ENCODE measurements around the gene KCNH1.

KCNH1 gene

DNA sequence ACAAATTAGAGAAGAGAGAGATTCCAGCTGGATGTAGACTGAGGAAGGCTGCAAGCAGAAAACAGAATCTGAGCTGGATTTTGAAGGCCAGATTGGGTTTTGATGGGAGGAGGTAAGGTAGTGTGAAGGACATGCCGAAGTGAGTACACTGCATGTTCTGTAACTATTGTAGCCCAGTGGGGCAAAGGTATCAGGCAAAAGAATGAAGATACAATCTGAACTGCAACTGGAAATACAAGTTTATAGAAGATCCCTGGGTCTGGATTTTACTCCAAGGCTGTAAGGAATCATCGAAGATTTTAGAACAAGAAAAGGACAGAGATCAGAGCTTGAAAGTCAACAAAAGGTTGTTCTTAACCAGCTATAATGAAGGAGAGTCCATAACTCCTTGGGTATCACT lies 382.0 kb downstream of the KCNH1 start:
- no peak for DNase-seq

- no peak for DNase-seq
These were observed 383.5 kb downstream of the KCNH1 start for GRCh38 chr1:210750468-210750867.

DNA sequence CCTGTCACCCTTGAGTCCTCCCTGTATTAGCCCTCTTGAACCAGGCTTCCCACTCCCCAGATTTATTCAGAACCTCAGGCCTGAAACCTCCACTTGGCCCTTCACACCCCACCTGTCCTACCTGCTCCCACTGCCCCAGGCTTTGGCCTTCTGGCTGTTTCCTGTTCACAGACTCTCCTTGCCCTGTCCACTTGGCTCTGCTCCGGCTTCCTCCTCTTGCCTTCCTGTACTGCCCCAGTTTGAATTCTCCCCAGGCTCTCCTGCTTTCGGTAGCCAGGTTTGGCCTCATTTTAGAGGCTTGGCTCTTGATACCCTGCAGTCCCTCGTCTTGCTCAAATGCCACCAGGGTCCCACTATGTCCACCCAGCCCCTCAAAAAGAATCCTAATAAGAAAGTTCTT lies 385.2 kb downstream of the KCNH1 start:
- no peak for DNase-seq

GRCh38 chr1:210747890-210748289 lies 386.1 kb downstream of the KCNH1 start:
- DNase-seq: no peak

- no peak for DNase-seq
These were observed 386.8 kb downstream of the KCNH1 start for GRCh38 chr1:210747112-210747511.

DNA sequence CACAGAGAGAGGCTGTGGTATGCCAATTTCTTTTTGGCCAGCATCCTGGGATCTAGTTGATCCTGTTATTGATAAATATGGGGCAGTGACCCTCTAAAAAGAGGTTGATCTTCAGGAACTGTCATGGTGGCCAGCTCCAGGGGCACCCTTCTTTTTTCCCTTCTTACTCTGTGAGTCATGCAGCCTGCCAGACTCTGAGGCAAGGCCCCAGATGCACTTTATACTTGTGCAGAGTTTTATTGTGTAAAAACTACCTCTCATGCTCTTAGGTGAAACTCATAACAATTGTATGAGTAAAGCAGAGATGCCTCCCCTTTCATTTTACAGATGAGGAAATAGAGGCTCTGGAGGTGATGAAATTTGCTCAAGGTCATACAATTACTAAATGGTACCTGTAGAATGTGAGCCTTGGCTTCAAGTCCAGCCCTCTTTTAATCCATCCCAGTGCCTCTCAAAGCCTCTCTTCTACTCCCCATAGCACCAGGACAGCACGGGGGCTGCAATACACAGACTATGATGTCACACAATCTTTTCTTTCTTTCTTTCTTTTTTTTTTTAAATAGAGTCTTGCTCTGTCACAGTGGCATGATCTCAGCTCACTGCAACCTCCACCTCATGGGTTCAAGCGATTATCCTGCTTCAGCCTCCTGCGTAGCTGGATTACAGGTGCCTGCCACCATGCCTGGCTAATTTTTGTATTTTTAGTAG lies 387.8 kb downstream of the KCNH1 start:
- no peak for DNase-seq

- no peak for DNase-seq
These were observed 390.9 kb downstream of the KCNH1 start for GRCh38 chr1:210743038-210743437.

DNA sequence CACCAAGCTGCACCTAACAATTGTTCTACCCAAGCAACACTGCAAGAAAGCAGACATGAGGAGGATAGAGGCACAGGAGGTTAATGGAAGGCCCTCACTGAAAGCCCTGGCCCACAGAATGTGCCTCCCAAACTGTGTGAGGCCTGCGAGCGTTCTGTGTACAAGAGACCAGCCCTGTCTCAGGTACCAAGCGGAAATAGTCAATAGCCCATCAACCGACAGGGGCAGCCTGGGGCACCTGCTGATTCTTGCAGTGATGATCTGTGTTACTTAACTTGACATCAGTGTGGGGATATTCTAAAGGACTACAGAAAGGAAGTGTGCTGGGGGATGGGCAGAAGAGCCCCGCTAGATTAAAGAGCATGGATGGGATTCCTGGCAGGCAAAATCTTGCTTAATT lies 392.4 kb downstream of the KCNH1 start:
- no peak for DNase-seq

- DNase-seq: no peak
These were observed 394.3 kb downstream of the KCNH1 start for GRCh38 chr1:210739627-210740026.

GRCh38 chr1:210738256-210738655 lies 395.7 kb downstream of the KCNH1 start:
- no peak for DNase-seq

GRCh38 chr1:210736713-210737112 lies 397.2 kb downstream of the KCNH1 start:
- DNase-seq: no peak

DNA sequence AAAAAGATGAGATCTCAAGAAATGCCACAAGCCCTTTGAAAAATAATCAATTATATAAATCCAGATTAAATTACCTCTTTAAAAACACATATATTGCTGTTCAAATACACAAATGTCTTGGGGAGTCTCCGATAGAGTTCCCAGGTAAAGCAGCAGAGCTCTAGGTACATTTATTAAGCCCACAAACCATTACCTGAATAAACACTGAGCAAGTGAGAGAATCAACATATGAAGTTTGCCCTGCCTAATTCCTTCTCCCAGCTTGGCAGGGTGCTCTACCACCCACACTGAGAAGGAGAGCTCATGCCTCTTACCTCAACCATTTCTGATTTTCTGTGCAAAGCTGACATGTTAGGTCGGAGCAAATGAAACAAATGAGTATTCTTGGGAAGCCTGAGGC lies 402.4 kb downstream of the KCNH1 start:
- no peak for DNase-seq

GRCh38 chr1:210731193-210731592 lies 402.8 kb downstream of the KCNH1 start:
- DNase-seq: no peak

DNA sequence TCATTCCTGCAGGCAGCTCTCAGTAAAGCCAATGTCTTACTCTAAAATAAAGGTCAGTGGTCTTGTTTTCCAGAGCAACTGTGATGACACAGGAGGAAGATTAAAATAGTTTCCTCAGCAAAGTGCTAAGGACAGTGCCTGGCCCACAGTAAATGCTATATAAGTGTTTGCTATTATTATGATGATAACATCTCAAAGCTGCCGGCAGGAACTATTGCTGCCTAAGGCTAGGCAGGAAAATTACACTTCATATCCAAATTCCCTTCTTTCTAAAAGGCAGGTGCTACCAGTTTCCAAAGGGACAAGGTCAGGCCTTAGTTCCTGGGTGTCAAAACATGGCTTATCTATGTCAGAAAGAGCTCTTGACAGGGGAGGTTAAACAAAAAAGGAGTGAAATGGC lies 403.9 kb downstream of the KCNH1 start:
- no peak for DNase-seq

GRCh38 chr1:210728437-210729149 lies 405.4 kb downstream of the KCNH1 start:
- no peak for DNase-seq

DNA sequence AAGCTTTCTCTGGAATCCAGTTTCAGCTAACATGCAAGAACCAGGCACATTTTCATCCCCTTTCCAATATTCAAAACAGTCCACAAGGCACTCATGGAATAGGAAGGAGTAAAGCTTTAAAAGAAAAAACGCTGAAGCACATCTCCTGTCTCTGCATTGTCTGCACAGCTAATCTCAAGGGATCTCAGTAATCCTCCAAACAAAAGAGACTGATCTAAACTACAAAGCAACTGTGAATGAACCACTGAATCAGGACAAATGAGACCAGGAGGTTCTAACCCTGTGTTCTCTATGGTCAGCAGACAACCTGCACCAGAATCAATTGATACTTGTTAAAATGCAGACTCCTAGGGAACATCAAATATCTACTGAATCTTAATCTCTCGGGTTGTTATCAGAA lies 406.2 kb downstream of the KCNH1 start:
- DNase-seq: no peak

- DNase-seq: no peak
These were observed 407.3 kb downstream of the KCNH1 start for GRCh38 chr1:210726621-210727020.

DNA sequence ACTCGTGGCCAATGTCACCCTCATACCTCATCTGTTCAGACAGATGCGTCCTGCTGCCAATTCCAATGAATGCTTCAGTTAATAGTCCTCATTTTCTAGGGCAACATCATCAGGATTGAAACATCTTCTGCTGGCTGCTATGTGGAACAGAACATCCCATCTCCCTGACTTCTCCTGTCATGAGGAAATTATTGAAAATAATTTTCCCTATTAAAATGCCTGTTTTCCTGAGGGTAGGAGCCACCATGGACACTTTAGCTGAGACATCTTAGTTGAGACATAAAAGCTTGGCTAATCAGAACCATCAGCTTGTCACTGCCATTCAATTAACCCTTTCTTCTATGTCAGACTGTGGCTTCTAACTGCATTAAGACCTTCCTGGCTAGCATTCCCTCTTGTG lies 409.2 kb downstream of the KCNH1 start:
- no peak for DNase-seq

- DNase-seq: no peak
These were observed 410.3 kb downstream of the KCNH1 start for GRCh38 chr1:210723646-210724045.

DNA sequence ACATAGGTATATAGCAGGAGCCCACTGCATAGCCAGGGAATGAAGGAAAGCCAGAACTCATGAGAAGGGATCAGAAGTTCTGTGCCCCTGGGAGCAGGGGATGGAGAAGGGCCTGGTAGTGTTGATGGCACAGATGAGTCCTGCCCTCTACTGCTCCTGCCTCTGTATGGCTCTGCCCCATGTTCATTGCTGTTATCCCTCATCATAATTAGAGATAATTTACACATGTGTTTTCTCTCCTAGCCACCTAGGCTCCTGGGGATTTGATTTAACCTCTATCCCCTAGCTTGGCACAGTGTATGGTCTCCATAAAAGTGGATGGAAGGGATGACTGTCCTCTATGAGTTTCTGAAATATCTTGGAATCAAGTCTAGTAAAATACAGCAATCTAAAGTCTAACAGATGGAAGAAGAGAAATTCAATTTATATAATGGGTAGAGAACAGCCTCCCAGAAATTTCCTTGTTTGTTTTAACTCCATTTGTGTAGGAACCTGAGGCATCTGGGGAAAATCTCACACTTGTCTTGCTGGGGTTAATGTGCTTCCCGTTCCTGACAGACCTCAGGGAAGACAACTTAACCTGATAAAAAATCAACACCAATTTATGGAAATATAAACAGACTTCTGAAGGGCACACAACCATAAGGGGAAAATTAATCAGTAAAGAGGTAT lies 411.4 kb downstream of the KCNH1 start:
- no peak for DNase-seq

DNA sequence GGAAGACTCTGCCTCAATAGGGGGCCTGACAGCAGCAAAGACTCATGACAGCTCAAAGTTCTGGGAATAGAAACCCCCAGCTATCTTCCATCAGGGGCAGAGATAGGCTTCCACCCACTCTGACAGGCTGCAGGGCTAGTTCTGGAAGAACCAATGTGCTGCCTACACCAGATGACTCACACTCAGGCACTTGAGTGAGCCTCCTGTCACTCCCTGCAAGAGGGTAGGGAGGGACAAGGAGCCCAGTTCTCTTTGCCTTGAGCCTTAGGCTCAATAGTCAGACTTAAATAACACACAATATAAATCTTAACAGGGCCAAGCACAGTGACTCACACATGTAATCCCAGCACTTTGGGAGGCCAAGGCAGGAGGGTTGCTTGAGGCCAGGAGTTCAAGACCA lies 418.9 kb downstream of the KCNH1 start:
- peak; percentile 57 for DNase-seq

DNA sequence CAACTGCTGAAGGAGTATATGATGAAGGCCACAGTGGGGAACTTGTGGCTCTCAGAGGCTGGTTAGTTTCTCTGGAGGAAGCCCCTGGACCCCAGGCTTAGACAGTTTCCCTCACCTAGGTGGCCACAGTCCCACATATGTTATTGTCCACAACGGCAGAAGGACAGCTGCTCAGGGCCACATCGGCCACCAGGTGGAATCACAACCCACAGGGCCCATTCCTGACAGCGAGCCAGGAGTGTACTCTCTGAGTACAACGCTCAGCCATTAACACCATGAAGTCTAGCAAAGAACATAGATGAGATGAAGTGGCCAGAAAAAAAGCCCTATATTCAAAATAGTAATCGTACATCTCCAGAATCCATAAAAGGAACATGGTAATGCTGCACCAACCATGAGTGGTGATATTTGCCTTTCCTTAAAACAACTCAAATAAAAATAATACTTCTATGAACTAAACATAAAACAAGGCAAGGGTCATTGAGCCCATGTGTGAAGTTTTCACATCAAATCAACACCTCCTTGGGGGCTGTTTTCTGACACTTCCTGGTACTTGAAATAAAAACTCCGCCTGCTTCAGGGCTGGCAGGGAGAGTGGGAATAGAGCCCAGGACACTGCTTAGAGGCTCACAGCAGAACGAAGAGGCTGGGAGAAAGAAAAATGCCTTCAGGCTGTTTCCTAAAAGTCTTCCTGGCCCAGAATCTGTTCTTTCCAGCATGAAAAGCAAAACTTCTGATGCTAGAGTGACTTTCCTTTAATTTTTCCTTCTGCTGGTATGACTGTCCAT lies 421.9 kb downstream of the KCNH1 start:
- DNase-seq: no peak

DNA sequence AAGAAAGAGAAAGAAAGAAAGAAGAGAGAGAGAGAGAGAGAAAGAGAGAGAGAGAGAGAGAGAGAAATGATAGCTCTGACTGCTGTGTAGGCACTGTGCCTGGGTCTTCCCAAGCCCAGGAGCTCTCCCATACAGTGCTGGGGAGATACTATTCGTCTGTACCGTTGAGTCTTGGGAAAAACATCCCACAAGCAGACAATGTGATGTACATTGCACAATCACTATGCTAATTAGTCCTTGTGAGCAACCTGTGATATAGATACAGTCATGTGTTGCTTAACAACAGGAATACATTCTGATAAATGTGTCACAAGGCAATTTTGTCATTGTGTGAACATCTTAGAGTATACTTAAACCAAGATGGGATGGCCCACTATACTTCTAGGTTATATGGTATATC lies 424.2 kb downstream of the KCNH1 start:
- DNase-seq: peak; percentile 63
